HCT116 (cell line): ENCODE results near the gene RBMS1.

Experiments used
- EZH2phosphoT487 ChIP-seq: fragments of 200-600 bp; IDR thresholded peaks from 2 replicates; pipeline ENCODE4 v1.6.1; 2018; ENCODE audit warnings: antibody characterized with exemption, borderline replicate concordance
- POLR2A ChIP-seq: IDR thresholded peaks from 2 replicates; pipeline ENCODE4 v1.7.0; 2011; ENCODE audit warnings: borderline replicate concordance; ENCODE audit not compliant: insufficient read depth, insufficient read length; ENCODE audit errors: extremely low read depth
- POLR2AphosphoS5 ChIP-seq: IDR thresholded peaks from 2 replicates; pipeline ENCODE4 v1.6.1; 2011; ENCODE audit warnings: mild to moderate bottlenecking, low read depth, low read length, moderate library complexity
- TF ChIP-seq, protein P1 (sequence below), 3 experiments: fragments of 200-600 bp in 1 of 3; sonication (generic) in 1 of 3; IDR thresholded peaks in 2 of 3; conservative IDR thresholded peaks in 1 of 3; 2 replicates each; pipeline ENCODE4 v1.5.1; 2012 to 2017; ENCODE audit warnings: low read depth in 2 of 3, low read length in 2 of 3, antibody characterized with exemption in 1 of 3, borderline replicate concordance in 1 of 3, control low read depth in 1 of 3, mild to moderate bottlenecking in 1 of 3, mixed read lengths in 1 of 3, mixed run types in 1 of 3, moderate library complexity in 1 of 3; ENCODE audit not compliant: insufficient read depth in 1 of 3

DNA sequence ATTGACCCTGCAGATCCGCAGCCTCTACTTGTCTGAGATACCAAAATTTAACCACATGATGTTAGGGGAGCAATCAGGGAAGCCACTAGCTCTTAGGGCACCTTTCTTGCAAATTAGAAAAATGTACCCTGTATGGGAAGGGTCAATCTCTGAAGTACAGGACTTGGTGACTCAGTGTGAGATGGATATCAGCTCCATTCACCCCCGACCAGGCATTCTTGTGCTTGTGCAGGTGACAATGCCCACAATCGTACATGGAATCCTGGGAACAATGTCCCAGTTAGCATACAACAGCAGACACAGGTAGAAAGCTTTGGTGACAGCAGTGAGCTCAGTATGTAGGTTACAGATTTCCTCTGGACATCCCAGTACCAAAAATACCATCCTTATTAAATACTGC lies 155.9 kb downstream of the RBMS1 start:
- no peak for TF ChIP-seq EZH2phosphoT487
- no peak for TF ChIP-seq POLR2A
- TF ChIP-seq, protein P1, sequence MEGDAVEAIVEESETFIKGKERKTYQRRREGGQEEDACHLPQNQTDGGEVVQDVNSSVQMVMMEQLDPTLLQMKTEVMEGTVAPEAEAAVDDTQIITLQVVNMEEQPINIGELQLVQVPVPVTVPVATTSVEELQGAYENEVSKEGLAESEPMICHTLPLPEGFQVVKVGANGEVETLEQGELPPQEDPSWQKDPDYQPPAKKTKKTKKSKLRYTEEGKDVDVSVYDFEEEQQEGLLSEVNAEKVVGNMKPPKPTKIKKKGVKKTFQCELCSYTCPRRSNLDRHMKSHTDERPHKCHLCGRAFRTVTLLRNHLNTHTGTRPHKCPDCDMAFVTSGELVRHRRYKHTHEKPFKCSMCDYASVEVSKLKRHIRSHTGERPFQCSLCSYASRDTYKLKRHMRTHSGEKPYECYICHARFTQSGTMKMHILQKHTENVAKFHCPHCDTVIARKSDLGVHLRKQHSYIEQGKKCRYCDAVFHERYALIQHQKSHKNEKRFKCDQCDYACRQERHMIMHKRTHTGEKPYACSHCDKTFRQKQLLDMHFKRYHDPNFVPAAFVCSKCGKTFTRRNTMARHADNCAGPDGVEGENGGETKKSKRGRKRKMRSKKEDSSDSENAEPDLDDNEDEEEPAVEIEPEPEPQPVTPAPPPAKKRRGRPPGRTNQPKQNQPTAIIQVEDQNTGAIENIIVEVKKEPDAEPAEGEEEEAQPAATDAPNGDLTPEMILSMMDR (IDR thresholded peaks at IDR 0.05 in 2 of 3, conservative IDR thresholded peaks at IDR 0.05 in 1 of 3; ENCODE audit: borderline replicate concordance in 1 of 3, insufficient read depth in 1 of 3, low read depth in 2 of 3, low read length in 2 of 3): no peak
- no peak for TF ChIP-seq POLR2AphosphoS5
